GM10847 (cell line): ENCODE results near the gene CDH4.

Experiments used
- POLR2A ChIP-seq: IDR thresholded peaks from 2 replicates; pipeline ENCODE4 v1.6.1; 2011; ENCODE audit not compliant: insufficient read length; ENCODE audit errors: extremely low read depth

CDH4 gene

GRCh38 chr20:61937146-61937962 is 685.3 kb downstream of the CDH4 start:
- TF ChIP-seq POLR2A: no peak

GRCh38 chr20:61937963-61938838 is 686.1 kb downstream of the CDH4 start:
- no peak for TF ChIP-seq POLR2A

- no peak for TF ChIP-seq POLR2A
Observed at GRCh38 chr20:61938839-61939690, 687.0 kb downstream of the CDH4 start.

- TF ChIP-seq POLR2A: no peak
Observed at GRCh38 chr20:61939691-61940360, 687.8 kb downstream of the CDH4 start.

DNA sequence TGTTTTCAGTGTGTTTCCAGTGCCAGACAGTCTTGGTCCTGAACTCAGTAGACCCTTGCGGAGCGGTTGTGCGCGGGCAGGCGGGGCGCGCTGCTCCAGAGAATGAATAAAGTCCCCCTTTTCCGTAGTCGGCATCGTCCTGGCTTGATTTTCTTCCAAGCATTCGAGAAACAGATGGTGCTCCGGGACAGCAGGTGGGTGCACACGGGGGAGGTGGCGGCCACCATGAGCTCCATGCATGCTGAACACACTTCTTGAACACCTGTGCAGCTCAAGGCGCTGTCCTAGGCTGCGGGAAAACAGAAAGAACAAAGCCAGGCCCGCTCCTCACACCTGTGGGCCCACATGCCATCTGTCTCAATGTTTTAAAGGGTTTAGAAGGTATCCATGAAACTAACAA is 688.4 kb downstream of the CDH4 start:
- TF ChIP-seq POLR2A: no peak

- TF ChIP-seq POLR2A: no peak
Observed at GRCh38 chr20:61940976-61941720, 689.1 kb downstream of the CDH4 start.

GRCh38 chr20:61941721-61942405 is 689.8 kb downstream of the CDH4 start:
- no peak for TF ChIP-seq POLR2A

DNA sequence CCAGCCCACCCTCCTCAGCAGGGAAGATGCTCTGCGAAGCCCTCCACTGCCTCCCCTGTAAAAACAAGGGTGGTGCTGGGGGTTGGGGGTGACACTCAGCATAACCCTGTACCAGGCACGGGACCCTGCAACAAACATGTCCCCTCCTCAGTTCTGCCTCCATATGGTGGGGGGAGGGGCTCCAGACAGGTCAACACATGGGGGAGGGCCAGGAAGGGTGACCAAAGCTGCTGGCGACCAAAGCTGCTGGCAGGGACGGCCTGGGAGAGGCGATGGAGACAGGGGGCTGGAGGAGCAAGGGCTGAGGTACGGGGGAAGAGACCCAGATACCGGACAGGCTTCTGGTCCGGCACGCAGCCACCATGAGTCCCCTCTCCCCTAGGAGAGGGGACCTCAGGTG is 690.5 kb downstream of the CDH4 start:
- TF ChIP-seq POLR2A: no peak

DNA sequence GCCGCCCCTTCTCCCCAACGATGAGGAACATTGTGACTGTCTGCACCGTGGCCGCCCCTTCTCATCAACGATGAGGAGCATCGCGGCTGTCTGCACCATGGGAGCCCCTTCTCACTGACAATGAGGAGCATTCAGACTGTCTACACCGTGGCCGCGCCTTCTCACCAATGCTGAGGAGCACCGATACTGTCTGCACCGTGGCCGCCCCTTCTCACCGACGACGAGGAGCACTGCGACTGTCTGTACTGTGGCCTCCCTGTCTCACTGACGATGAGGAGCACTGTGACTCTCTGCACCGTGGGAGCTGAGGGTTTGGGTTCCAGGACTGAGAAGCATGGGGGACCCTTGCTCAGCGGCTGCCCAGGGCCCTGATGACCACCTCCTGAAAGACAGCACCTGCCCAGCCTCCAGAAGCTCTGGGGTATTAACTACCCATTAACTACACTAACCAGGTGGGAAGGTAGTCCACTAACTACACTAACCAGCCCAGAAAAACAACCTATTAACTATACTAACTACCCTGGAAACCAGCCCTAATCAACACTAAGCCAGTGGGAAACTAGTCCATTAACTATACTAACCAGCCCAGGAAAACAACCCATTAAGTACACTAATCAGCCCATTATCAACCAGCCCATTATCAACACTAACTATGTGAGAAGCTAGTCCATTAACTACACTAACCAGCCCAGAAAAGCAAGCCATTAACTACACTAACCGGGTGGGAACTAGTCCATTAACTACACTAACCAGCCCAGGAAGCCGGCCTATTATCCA is 696.7 kb downstream of the CDH4 start:
- no peak for TF ChIP-seq POLR2A

DNA sequence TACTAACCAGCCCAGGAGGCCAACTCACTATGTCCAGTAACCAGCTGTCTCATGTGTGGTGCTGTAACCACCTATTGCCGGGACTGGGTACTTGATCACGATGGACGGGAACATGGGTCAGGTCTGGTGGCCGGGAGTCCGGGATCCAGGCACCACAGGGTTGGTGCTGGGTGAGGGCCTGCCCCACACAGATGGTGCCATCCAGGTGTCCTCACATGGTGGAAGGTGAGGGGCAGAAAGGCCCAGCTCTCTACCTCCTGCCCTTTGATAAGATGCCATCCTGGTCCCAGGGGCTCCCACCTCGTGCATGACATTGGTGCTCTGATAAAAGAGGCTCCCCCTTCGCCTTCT is 697.3 kb downstream of the CDH4 start:
- no peak for TF ChIP-seq POLR2A

- no peak for TF ChIP-seq POLR2A
Observed at GRCh38 chr20:61949714-61950640, 697.9 kb downstream of the CDH4 start.

- TF ChIP-seq POLR2A: no peak
Observed at GRCh38 chr20:61950641-61951071, 698.6 kb downstream of the CDH4 start.
